ENCODE data around the gene NTM.

DNA sequence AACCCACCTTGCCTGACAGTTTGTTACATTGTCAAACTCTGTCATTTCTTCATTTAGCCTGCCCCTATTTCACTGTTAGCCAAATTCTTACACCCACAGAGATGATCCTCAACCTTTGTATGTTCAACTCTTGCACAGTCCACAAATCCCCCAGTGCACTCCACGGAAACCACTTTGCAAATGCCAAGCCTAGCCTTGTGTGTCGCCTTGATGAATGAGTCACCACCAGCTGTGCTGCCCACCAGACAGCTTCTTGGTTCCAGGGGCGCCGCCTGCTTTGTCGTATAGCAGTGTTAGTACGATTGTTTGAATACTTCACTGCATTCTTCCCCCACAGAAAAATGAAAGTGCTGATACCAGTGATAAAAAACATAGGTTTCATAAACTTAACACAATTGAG is 686.3 kb downstream of the NTM start:
- TF ChIP-seq CTCF (IDR thresholded peaks at IDR 0.05 in 8 of 11, conservative IDR thresholded peaks at IDR 0.05 in 3 of 11): no peak
- no peak for TF ChIP-seq POLR2AphosphoS5 (IDR thresholded peaks at IDR 0.05)
- no peak for TF ChIP-seq POLR2A (IDR thresholded peaks at IDR 0.05)

All from spleen (tissue), 7 donors.